ENCODE data around the gene PPCDC. TPM values are rescaled to one million over a fixed set of nuclear protein-coding genes. Genes with fewer than 3 reads are reported as not detected.

PPCDC gene
- total RNA-seq, 1 donor, result 7.8 TPM

- no peak overlapping the region for H3K4me3 ChIP-seq (ENCODE audit: low read depth, low read length)
- DNase-seq (ENCODE audit: low read depth), result peak; percentile 96
- TF ChIP-seq CTCF (IDR thresholded peaks at IDR 0.05; ENCODE audit: insufficient read depth, low read depth, low read length), result no peak
Measured at GRCh38 chr15:75063338-75063737, 39.9 kb downstream of the PPCDC start.

GRCh38 chr15:75063889-75064288 is 40.5 kb downstream of the PPCDC start:
- no peak for DNase-seq (ENCODE audit: low read depth)
- TF ChIP-seq CTCF (IDR thresholded peaks at IDR 0.05; ENCODE audit: insufficient read depth, low read depth, low read length), result no peak

GRCh38 chr15:75064846-75065245 is 41.5 kb downstream of the PPCDC start:
- no peak overlapping the region for H3K4me3 ChIP-seq (ENCODE audit: low read depth, low read length)
- peak; percentile 44 for DNase-seq (ENCODE audit: low read depth)
- TF ChIP-seq CTCF (IDR thresholded peaks at IDR 0.05; ENCODE audit: insufficient read depth, low read depth, low read length), result no peak

More at GRCh38 chr15:75063889-75064288, 40.5 kb downstream of the PPCDC start:
- no peak overlapping the region for H3K4me3 ChIP-seq (ENCODE audit: low read depth, low read length)

GRCh38 chr15:75065467-75065850 is 42.1 kb downstream of the PPCDC start:
- no peak overlapping the region for H3K4me3 ChIP-seq (ENCODE audit: low read depth, low read length)
- no peak for TF ChIP-seq CTCF (IDR thresholded peaks at IDR 0.05; ENCODE audit: insufficient read depth, low read depth, low read length)
- peak; percentile 59 for DNase-seq (ENCODE audit: low read depth)

- no peak for TF ChIP-seq CTCF (IDR thresholded peaks at IDR 0.05; ENCODE audit: insufficient read depth, low read depth, low read length)
- no peak overlapping the region for H3K4me3 ChIP-seq (ENCODE audit: low read depth, low read length)
- DNase-seq (ENCODE audit: low read depth), result peak; percentile 67
Measured at GRCh38 chr15:75065851-75066509, 42.6 kb downstream of the PPCDC start.

- DNase-seq (ENCODE audit: low read depth), result peak; percentile 73
- no peak for TF ChIP-seq CTCF (IDR thresholded peaks at IDR 0.05; ENCODE audit: insufficient read depth, low read depth, low read length)
- no peak overlapping the region for H3K4me3 ChIP-seq (ENCODE audit: low read depth, low read length)
Measured at GRCh38 chr15:75067123-75067830, 43.9 kb downstream of the PPCDC start.

Measured in fibroblast of villous mesenchyme (primary cell).